Endodermal cell (in vitro differentiated cells): ENCODE results near the gene HRK. TPM values are rescaled to one million over a fixed set of nuclear protein-coding genes. Genes with fewer than 3 reads are reported as not detected.

Source experiments
- DNase-seq: peaks from one replicate; pipeline ENCODE4 v3.0.0-alpha.2; 2017
- H3K27ac ChIP-seq: 2 replicates; pipeline ENCODE4 v1.5.1; 2013; ENCODE audit warnings: mild to moderate bottlenecking, low read depth, low read length, moderate library complexity
- H3K27me3 ChIP-seq: 2 replicates; pipeline ENCODE4 v1.6.1; 2013; ENCODE audit warnings: mild to moderate bottlenecking, low read length, moderate library complexity; ENCODE audit not compliant: insufficient read depth, control insufficient read depth, poor library complexity, severe bottlenecking
- H3K36me3 ChIP-seq: 2 replicates; pipeline ENCODE4 v1.7.0; 2013; ENCODE audit warnings: mild to moderate bottlenecking, low read length, moderate library complexity; ENCODE audit not compliant: control insufficient read depth, insufficient read depth
- H3K4me1 ChIP-seq: one replicate; pipeline ENCODE4 v1.7.0; 2013; ENCODE audit warnings: low read length; ENCODE audit not compliant: control insufficient read depth, insufficient read depth
- H3K4me3 ChIP-seq: 2 replicates; pipeline ENCODE4 v1.5.1; 2013; ENCODE audit warnings: mild to moderate bottlenecking, low read length, moderate library complexity
- H3K9ac ChIP-seq: 2 replicates; pipeline ENCODE4 v1.6.1; 2013; ENCODE audit warnings: mild to moderate bottlenecking, low read length, moderate library complexity; ENCODE audit not compliant: poor library complexity, severe bottlenecking; ENCODE audit errors: extremely low read depth
- H3K9me3 ChIP-seq: 2 replicates; pipeline ENCODE4 v1.6.1; 2013; ENCODE audit warnings: mild to moderate bottlenecking, low read length, moderate library complexity; ENCODE audit not compliant: control insufficient read depth
- H3K27ac Mint-ChIP-seq: 2 replicates; pipeline ENCODE4 v1.8.0; 2020; ENCODE audit warnings: mixed read lengths
- H3K27me3 Mint-ChIP-seq: 2 replicates; pipeline ENCODE4 v1.8.0; 2021; ENCODE audit warnings: mild to moderate bottlenecking, mixed read lengths; ENCODE audit not compliant: insufficient read depth
- H3K36me3 Mint-ChIP-seq: 2 replicates; pipeline ENCODE4 v1.8.0; 2020; ENCODE audit warnings: low read depth, mixed read lengths
- H3K4me1 Mint-ChIP-seq: 2 replicates; pipeline ENCODE4 v1.8.0; 2020; ENCODE audit warnings: mixed read lengths
- H3K4me3 Mint-ChIP-seq: 2 replicates; pipeline ENCODE4 v1.8.0; 2020; ENCODE audit warnings: mild to moderate bottlenecking, moderate library complexity, mixed read lengths
- H3K9me3 Mint-ChIP-seq: 2 replicates; pipeline ENCODE4 v1.8.0; 2020; ENCODE audit warnings: mild to moderate bottlenecking, mixed read lengths
- CTCF ChIP-seq: fragments of 200-600 bp; sonication (generic); conservative IDR thresholded peaks from 2 replicates; pipeline ENCODE4 v1.5.0; 2021; ENCODE audit warnings: antibody characterized with exemption, mild to moderate bottlenecking
- WGBS, 2 experiments: methylation state at CpG; one replicate each; pipeline versions ENCODE4 v1.1.5 to v1.1.7; 2013; ENCODE audit warnings: missing lambda C conversion rate in 2 of 2, mixed read lengths in 1 of 2; ENCODE audit not compliant: insufficient coverage in 1 of 2, insufficient read length in 1 of 2; 5-methylcytosine and 5-hydroxymethylcytosine counted together
- total RNA-seq, 2 donors: library from RNA; stranded (reverse); fragmentation: NEBNext Ultra II Directional in 1 of 2; extraction: Animal tissue kit (Norgen Biotek cat#: 25700) in 1 of 2; gene quantifications; 2 replicates in 1 of 2; 3 replicates in 1 of 2; pipeline ENCODE4 v1.2.1, GENCODE V29; 2021

The HRK gene
- total RNA-seq, 2 donors from 2014 or later = 1.4 to 1.6 TPM

- no peak for DNase-seq
- no peak overlapping the region for H3K27ac ChIP-seq
- no peak for TF ChIP-seq CTCF
- H3K27me3 ChIP-seq = no peaks in the 10 kb centered on the region
- H3K4me1 ChIP-seq = peaks cover 4% of the 10 kb centered on the region
- Mint-ChIP-seq H3K27ac (peak overlapping the region; percentile 77), H3K27me3 (no peaks in the 10 kb centered on the region), H3K4me3 (peak overlapping the region; percentile 76), H3K9me3 (no peaks in the 10 kb centered on the region), H3K36me3 (peaks cover 19% of the 10 kb centered on the region), H3K4me1 (peaks cover 10% of the 10 kb centered on the region)
- peaks cover 3% of the 10 kb centered on the region for H3K36me3 ChIP-seq
- H3K4me3 ChIP-seq = peak overlapping the region; percentile 96
- WGBS, 2 experiments = 79 to 81% methylated on average over 3 to 4 of the region's 4 CpGs
- no peaks in the 10 kb centered on the region for H3K9me3 ChIP-seq
- peak overlapping the region; percentile 60 for H3K9ac ChIP-seq
Observed at GRCh38 chr12:116910280-116910644, 29.0 kb upstream of the HRK start.

GRCh38 chr12:116906285-116906684 is 25.0 kb upstream of the HRK start:
- no peak for DNase-seq
- Histone ChIP-seq H3K9ac (no peak overlapping the region), H3K9me3 (no peaks in the 10 kb centered on the region), H3K4me1 (no peaks in the 10 kb centered on the region), H3K36me3 (no peaks in the 10 kb centered on the region), H3K27me3 (no peaks in the 10 kb centered on the region), H3K4me3 (no peak overlapping the region), H3K27ac (no peak overlapping the region)
- Mint-ChIP-seq H3K36me3 (no peaks in the 10 kb centered on the region), H3K4me3 (no peak overlapping the region), H3K4me1 (peaks cover under 1% of the 10 kb centered on the region), H3K9me3 (no peaks in the 10 kb centered on the region), H3K27ac (no peak overlapping the region), H3K27me3 (peaks cover 9% of the 10 kb centered on the region)
- 88 to 94% methylated on average over 2 of the region's 4 CpGs for WGBS, 2 experiments
- no peak for TF ChIP-seq CTCF

GRCh38 chr12:116903818-116904217 is 22.6 kb upstream of the HRK start:
- Mint-ChIP-seq H3K36me3 (no peaks in the 10 kb centered on the region), H3K27ac (no peak overlapping the region), H3K27me3 (peaks cover 13% of the 10 kb centered on the region), H3K4me3 (no peak overlapping the region), H3K9me3 (no peaks in the 10 kb centered on the region), H3K4me1 (no peaks in the 10 kb centered on the region)
- Histone ChIP-seq H3K4me3 (no peak overlapping the region), H3K27me3 (peaks cover 6% of the 10 kb centered on the region), H3K9me3 (no peaks in the 10 kb centered on the region), H3K9ac (no peak overlapping the region), H3K27ac (no peak overlapping the region), H3K4me1 (no peaks in the 10 kb centered on the region), H3K36me3 (no peaks in the 10 kb centered on the region)
- DNase-seq = no peak
- no peak for TF ChIP-seq CTCF
- 81 to 87% methylated on average over 4 of the region's 4 CpGs for WGBS, 2 experiments
